DLD1 (cell line): Measurements from ENCODE around the gene C1QL1.

Experiments used
- in situ Hi-C: cut with HindIII; loops from 2 replicates; pipeline ENCODE4 v1.10.0; 2017; ENCODE audit warnings: low sequenced_read_pairs

C1QL1 gene

GRCh38 chr17:44932096-44932786 lies 35.9 kb downstream of the C1QL1 start:
- in situ Hi-C loops, result no loop called here

- in situ Hi-C loops, result no loop called here
These were observed 36.7 kb downstream of the C1QL1 start for GRCh38 chr17:44931376-44931775.

- in situ Hi-C loops, result no loop called here
These were observed 37.4 kb downstream of the C1QL1 start for GRCh38 chr17:44930667-44931066.

DNA sequence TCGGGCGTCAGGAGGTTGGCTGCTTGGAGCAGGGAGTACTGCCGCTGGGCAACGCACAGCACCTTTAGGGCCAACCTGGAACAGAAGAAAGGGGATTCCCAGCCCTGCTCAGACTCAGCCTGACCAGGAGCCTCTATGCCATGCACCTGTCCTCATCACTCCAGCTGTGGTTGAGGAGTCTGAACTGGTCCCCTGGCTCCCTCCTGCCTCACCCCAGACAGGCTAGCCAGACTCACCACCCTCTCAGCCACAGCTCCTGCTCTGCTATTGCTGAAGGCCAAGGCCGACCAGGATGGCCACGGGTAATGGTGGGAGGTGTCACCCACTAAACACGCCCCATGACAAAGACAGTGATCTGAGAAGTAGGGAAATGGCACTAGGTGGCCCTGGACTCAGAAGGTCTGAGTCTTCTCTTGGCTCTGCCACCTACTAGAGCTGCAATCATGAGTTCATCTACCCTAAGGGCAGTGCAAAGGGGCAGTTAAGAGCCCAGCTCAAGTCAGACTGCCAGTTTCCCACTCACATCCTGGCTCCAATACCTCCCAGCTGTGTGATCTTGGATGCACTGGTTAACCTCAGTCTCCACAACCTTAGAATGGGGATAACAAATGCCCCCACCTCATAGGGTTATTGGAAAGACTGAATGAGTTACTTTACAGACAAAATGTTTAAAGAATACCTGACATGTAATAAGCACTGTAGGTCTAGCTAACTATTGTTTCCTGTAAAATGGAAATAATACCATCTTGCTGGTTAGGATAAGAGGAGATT lies 39.0 kb downstream of the C1QL1 start:
- in situ Hi-C loops, result no loop called here

DNA sequence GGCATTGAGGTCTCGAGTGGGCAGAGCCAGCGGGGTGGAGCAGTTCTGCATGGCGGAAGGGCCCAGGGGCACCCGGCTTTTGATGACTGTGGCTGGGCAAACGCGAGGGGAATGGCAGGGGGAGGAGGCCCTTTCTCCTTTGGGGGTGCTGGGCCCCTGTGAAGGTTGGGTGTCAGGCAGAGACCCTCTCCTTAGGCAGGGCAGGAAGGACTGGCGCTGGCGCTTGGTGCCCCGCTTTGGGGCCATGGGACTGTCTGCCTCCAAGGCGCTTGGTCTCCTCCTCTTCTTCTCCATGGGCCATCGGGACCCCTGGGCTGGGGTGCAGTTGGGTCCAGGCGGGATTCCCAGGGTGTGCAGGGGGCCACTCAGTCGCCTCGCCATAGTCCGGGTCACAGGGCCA lies 40.0 kb downstream of the C1QL1 start:
- in situ Hi-C loops, result no loop called here

- in situ Hi-C loops, result no loop called here
These were observed 40.4 kb downstream of the C1QL1 start for GRCh38 chr17:44927696-44928095.

- in situ Hi-C loops, result no loop called here
These were observed 41.1 kb downstream of the C1QL1 start for GRCh38 chr17:44926821-44927525.

GRCh38 chr17:44925731-44926697 lies 42.1 kb downstream of the C1QL1 start:
- in situ Hi-C loops, result no loop called here

DNA sequence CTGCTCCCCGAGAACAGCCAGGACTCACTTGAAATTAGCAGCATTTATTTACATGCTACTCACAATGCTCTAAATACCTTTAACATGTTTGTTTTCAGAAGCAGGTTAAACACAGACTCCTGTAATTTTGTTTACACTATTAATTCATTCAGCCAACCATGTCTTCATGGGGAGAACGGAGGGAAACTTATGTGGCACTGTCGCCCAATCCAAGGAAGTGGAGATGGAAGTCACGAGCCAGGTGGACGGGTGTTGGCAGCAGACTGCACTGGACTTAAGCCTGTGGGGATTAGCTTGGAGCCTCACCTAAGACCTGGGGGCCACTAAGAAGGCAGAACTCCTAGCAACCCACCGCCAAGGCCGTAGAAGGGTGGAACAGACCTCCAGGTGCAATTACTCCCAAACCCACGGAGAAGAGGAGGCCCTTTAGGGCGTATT lies 44.0 kb downstream of the C1QL1 start:
- in situ Hi-C loops, result no loop called here

- in situ Hi-C loops, result no loop called here
These were observed 45.2 kb downstream of the C1QL1 start for GRCh38 chr17:44922746-44923470.

DNA sequence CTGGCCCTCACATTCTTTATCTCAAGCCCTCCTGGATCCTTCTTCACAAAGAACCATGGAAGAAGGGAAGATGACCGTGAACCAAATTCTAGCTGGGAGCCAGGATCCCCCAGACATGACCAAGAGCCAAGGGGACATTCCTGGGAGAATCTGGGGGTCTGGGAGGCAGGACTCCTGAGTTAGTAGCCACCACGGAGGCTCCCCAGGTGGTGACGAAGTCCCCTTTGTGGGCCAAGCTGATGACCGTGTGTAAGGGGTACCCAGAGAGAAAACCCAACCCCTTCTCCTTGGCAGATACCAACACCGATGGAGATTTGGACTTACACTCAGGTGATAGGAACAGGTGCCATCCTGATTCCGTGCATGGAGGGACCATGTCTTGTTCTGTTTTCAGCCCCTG lies 46.0 kb downstream of the C1QL1 start:
- in situ Hi-C loops, result no loop called here

DNA sequence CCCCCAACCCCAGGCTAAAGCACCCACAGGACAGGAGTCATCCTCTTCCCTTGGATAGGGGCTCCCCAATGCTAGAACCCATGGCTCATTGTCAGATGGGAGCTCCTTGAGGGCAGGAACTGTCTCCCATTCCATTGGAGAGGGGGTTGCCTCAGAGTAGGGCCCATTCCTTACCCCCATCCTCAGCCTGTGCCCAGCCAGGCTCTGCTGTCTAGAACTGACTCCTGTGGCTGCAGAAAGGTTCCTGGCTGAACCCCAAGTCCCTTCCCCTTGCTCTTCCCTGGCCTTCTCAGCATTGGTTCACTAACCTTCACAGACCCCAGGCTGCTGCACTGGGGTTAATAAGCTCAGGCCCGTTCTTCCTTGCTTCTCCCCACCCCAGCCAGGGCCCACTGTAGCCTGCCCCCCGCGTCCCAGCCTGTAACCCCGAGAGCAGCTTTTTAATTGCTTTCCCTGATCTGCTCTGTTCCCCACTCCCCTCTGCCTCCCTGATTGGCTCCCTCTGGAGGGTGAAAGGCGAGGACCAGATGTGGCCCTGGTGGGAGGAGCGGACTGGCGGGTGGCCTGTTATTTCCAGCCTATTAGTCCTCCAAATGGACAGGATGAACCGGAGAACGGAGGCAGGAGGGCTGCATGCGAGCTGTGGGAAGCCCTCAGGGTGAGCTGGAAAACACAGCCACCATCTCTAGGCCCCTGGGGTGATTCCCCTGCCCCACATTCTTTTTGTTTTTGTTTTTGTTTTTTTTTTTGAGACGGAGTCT lies 46.8 kb downstream of the C1QL1 start:
- in situ Hi-C loops, result no loop called here

- in situ Hi-C loops, result no loop called here
These were observed 47.5 kb downstream of the C1QL1 start for GRCh38 chr17:44920565-44920940.

- in situ Hi-C loops, result no loop called here
These were observed 48.1 kb downstream of the C1QL1 start for GRCh38 chr17:44919885-44920564.

DNA sequence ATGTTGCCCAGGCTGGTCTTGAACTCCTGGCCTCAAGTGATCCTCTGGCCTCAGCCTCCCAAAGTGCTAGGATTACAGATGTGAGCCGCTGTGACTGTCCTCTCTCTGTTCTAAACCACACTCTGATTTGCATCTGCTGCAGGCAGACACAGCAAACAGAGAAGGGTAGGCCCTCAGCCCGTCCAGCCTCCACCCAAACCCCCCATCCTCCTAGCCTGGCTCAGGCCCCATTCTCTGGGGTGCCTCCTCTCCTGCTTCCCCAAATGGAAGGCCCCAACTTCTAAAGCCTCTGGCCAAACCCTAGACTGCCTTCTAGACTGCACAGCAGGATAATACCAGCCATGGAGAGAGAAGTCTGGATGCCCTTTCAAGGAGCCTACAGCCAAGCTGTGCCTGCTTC lies 48.7 kb downstream of the C1QL1 start:
- in situ Hi-C loops, result no loop called here

- in situ Hi-C loops, result no loop called here
These were observed 50.1 kb downstream of the C1QL1 start for GRCh38 chr17:44918006-44918405.

- in situ Hi-C loops, result no loop called here
These were observed 50.6 kb downstream of the C1QL1 start for GRCh38 chr17:44917456-44917855.

- in situ Hi-C loops, result no loop called here
These were observed 51.3 kb downstream of the C1QL1 start for GRCh38 chr17:44916781-44917241.
